ENCODE measurements around the gene AMN. TPM values are rescaled to one million over a fixed set of nuclear protein-coding genes. Genes with fewer than 3 reads are reported as not detected.

AMN gene
- total and polyA plus RNA-seq, 2 donors from 2014 or later: 58.0 to 121 TPM

DNA sequence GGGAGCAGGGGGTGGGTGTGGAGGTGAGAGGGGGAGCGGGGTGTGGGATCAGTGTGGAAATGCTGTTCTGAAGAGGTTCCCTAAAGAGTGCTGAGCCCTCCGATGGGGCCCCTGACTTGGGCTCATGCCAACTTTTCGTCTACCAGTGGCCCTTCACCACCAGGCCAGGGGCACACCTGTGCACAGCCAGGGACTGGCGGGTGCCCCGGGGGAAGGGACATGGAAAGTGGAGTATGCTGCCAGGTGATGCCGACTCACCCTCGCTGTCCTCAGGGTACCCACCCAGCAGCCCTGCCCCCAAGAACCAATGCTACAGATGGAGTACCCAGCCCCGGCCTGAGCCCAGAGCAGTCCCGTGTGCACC is 26.2 kb downstream of the AMN start:
- H3K4me3 ChIP-seq (ENCODE audit: low read length in 3 of 3): no peak overlapping the region
- H3K27me3 ChIP-seq (ENCODE audit: control insufficient read depth, insufficient read depth, low read length): no peaks in the 10 kb centered on the region
- peak in 1 of 5 donors; percentile 59 for DNase-seq
- peaks cover 2 to 72% (median 57%) of the 10 kb centered on the region in 3 donors for H3K36me3 ChIP-seq (ENCODE audit: control insufficient read depth in 2 of 3, insufficient read depth in 3 of 3, low read length in 3 of 3)
- H3K4me1 ChIP-seq (ENCODE audit: control insufficient read depth in 2 of 3, insufficient read depth in 2 of 3, low read depth in 1 of 3, low read length in 3 of 3): no peaks in the 10 kb centered on the region
- no peak overlapping the region for H3K9ac ChIP-seq (ENCODE audit: low read length in 3 of 3)
- FAIRE-seq: no peak
- H3K9me3 ChIP-seq (ENCODE audit: control insufficient read depth in 2 of 3, insufficient read depth in 1 of 3, low read length in 3 of 3): no peaks in the 10 kb centered on the region
- TF ChIP-seq CTCF (IDR thresholded peaks at IDR 0.05; ENCODE audit: borderline replicate concordance, extremely low read depth, insufficient read depth): no peak
- no peak overlapping the region for H3K27ac ChIP-seq (ENCODE audit: low read depth in 2 of 2, low read length in 2 of 2)
- intact Hi-C loops (cut with DNase I): no loop called here

DNA sequence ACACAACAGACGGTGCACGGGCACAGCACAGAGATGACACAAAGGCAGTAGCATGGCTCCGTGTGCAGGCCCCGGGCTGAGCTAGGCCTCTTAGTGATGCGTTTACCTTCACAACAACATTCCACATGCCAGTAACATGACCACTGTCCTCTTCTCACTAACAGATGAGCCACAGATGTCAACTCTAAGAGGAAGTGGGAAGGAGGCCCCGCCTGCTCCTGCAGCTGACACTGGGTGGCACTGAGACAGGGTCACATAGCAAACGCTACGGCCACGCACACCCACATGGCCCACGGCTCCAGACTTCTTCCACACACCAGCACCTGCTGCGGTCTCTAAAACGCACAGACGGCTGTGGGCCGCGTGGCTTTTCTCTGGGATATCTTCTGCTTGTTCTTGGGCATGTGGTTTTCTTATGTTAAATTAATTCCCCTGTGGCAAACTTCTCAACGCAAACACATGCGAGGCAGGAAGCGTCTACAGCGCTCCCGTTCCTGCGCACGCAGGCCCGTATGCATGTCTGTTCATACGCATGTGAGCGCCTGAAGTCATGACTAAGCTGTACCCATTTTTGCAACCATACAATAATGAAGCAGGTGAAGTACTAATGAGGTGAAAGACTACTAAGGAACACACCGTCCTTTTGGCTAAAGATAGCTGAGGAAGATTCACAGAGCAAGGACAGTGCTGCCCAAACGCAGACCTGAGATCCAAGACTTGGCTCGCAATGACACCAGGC is 26.8 kb downstream of the AMN start:
- intact Hi-C loops (cut with DNase I): no loop called here

GRCh38 chr14:102949801-102950451 is 27.5 kb downstream of the AMN start:
- H3K9ac ChIP-seq (ENCODE audit: low read length in 3 of 3): no peak overlapping the region
- no peak overlapping the region for H3K4me3 ChIP-seq (ENCODE audit: low read length in 3 of 3)
- peaks cover 2 to 77% (median 59%) of the 10 kb centered on the region in 3 donors for H3K36me3 ChIP-seq (ENCODE audit: control insufficient read depth in 2 of 3, insufficient read depth in 3 of 3, low read length in 3 of 3)
- intact Hi-C loops (cut with DNase I): no loop called here
- H3K27me3 ChIP-seq (ENCODE audit: control insufficient read depth, insufficient read depth, low read length): no peaks in the 10 kb centered on the region
- no peak for TF ChIP-seq CTCF (IDR thresholded peaks at IDR 0.05; ENCODE audit: borderline replicate concordance, extremely low read depth, insufficient read depth)
- H3K9me3 ChIP-seq (ENCODE audit: control insufficient read depth in 2 of 3, insufficient read depth in 1 of 3, low read length in 3 of 3): no peaks in the 10 kb centered on the region
- H3K27ac ChIP-seq (ENCODE audit: low read depth in 2 of 2, low read length in 2 of 2): no peak overlapping the region
- DNase-seq (peak in 1 of 5 donors; percentile 68), FAIRE-seq (no peak)
- no peaks in the 10 kb centered on the region for H3K4me1 ChIP-seq (ENCODE audit: control insufficient read depth in 2 of 3, insufficient read depth in 2 of 3, low read depth in 1 of 3, low read length in 3 of 3)

More for the DNA sequence above, 26.8 kb downstream of the AMN start:
- Histone ChIP-seq H3K27me3 (ENCODE audit: control insufficient read depth, insufficient read depth, low read length) (no peaks in the 10 kb centered on the region), H3K4me1 (ENCODE audit: control insufficient read depth in 2 of 3, insufficient read depth in 2 of 3, low read depth in 1 of 3, low read length in 3 of 3) (no peaks in the 10 kb centered on the region), H3K27ac (ENCODE audit: low read depth in 2 of 2, low read length in 2 of 2) (no peak overlapping the region), H3K36me3 (ENCODE audit: control insufficient read depth in 2 of 3, insufficient read depth in 3 of 3, low read length in 3 of 3) (peaks cover 2 to 71% (median 57%) of the 10 kb centered on the region in 3 donors), H3K4me3 (ENCODE audit: low read length in 3 of 3) (no peak overlapping the region), H3K9ac (ENCODE audit: low read length in 3 of 3) (no peak overlapping the region), H3K9me3 (ENCODE audit: control insufficient read depth in 2 of 3, insufficient read depth in 1 of 3, low read length in 3 of 3) (no peaks in the 10 kb centered on the region)
- TF ChIP-seq CTCF (IDR thresholded peaks at IDR 0.05; ENCODE audit: borderline replicate concordance, extremely low read depth, insufficient read depth): no peak
- FAIRE-seq (no peak), DNase-seq (peak in 1 of 5 donors; percentile 63)

Measured in kidney (tissue), 14 donors.